ENCODE results near the gene ACSM6. TPM values are rescaled to one million over a fixed set of nuclear protein-coding genes. Genes with fewer than 3 reads are reported as not detected.
A peak's percentile ranks its signal among the peaks of the same experiment; 100 is the strongest.

ACSM6 gene
- total RNA-seq, 1 donor, result not detected

- no peak for DNase-seq (ENCODE audit: insufficient read length, low spot score, missing footprints)
- H3K4me2 ChIP-seq (ENCODE audit: insufficient read depth, low read length), result no peak overlapping the region
- peaks cover 4% of the 10 kb centered on the region for H3K4me1 ChIP-seq (ENCODE audit: insufficient read depth, low read length)
- no peaks in the 10 kb centered on the region for H3K79me2 ChIP-seq (ENCODE audit: insufficient read depth, low read length)
- no peaks in the 10 kb centered on the region for H3K36me3 ChIP-seq (ENCODE audit: insufficient read depth, low read length)
- no peak overlapping the region for H2AFZ ChIP-seq (ENCODE audit: low read length)
- no peak overlapping the region for H3K4me3 ChIP-seq (ENCODE audit: insufficient read depth, low read length)
- no peaks in the 10 kb centered on the region for H3K27me3 ChIP-seq (ENCODE audit: insufficient read depth, low read length)
- TF ChIP-seq CTCF (IDR thresholded peaks at IDR 0.05; ENCODE audit: extremely low read depth, low read depth, low read length), result no peak
- H3K27ac ChIP-seq (ENCODE audit: low read depth, low read length), result no peak overlapping the region
- no peaks in the 10 kb centered on the region for H4K20me1 ChIP-seq (ENCODE audit: insufficient read depth, low read length)
- H3K9me3 ChIP-seq (ENCODE audit: low read depth, low read length), result no peaks in the 10 kb centered on the region
Observed at GRCh38 chr10:95178266-95178665, 15.8 kb upstream of the ACSM6 start.

- Histone ChIP-seq H3K27me3 (ENCODE audit: insufficient read depth, low read length) (no peaks in the 10 kb centered on the region), H3K4me2 (ENCODE audit: insufficient read depth, low read length) (no peak overlapping the region), H3K27ac (ENCODE audit: low read depth, low read length) (no peak overlapping the region), H3K4me1 (ENCODE audit: insufficient read depth, low read length) (peaks cover 4% of the 10 kb centered on the region), H2AFZ (ENCODE audit: low read length) (no peak overlapping the region), H3K9me3 (ENCODE audit: low read depth, low read length) (no peaks in the 10 kb centered on the region), H3K79me2 (ENCODE audit: insufficient read depth, low read length) (no peaks in the 10 kb centered on the region), H3K4me3 (ENCODE audit: insufficient read depth, low read length) (no peak overlapping the region), H3K36me3 (ENCODE audit: insufficient read depth, low read length) (no peaks in the 10 kb centered on the region), H4K20me1 (ENCODE audit: insufficient read depth, low read length) (no peaks in the 10 kb centered on the region)
- no peak for DNase-seq (ENCODE audit: insufficient read length, low spot score, missing footprints)
- no peak for TF ChIP-seq CTCF (IDR thresholded peaks at IDR 0.05; ENCODE audit: extremely low read depth, low read depth, low read length)
Observed at GRCh38 chr10:95178797-95179196, 15.2 kb upstream of the ACSM6 start.

- Histone ChIP-seq H3K27ac (ENCODE audit: low read depth, low read length) (no peak overlapping the region), H4K20me1 (ENCODE audit: insufficient read depth, low read length) (no peaks in the 10 kb centered on the region), H3K36me3 (ENCODE audit: insufficient read depth, low read length) (no peaks in the 10 kb centered on the region), H3K4me1 (ENCODE audit: insufficient read depth, low read length) (peaks cover 4% of the 10 kb centered on the region), H3K79me2 (ENCODE audit: insufficient read depth, low read length) (no peaks in the 10 kb centered on the region), H3K9me3 (ENCODE audit: low read depth, low read length) (no peaks in the 10 kb centered on the region), H3K4me3 (ENCODE audit: insufficient read depth, low read length) (no peak overlapping the region), H3K27me3 (ENCODE audit: insufficient read depth, low read length) (no peaks in the 10 kb centered on the region), H3K4me2 (ENCODE audit: insufficient read depth, low read length) (no peak overlapping the region), H2AFZ (ENCODE audit: low read length) (no peak overlapping the region)
- DNase-seq (ENCODE audit: insufficient read length, low spot score, missing footprints), result no peak
- no peak for TF ChIP-seq CTCF (IDR thresholded peaks at IDR 0.05; ENCODE audit: extremely low read depth, low read depth, low read length)
Observed at GRCh38 chr10:95181726-95182125, 12.3 kb upstream of the ACSM6 start.

GRCh38 chr10:95183271-95184230 is 10.5 kb upstream of the ACSM6 start:
- peak; percentile 65 for TF ChIP-seq CTCF (IDR thresholded peaks at IDR 0.05; ENCODE audit: extremely low read depth, low read depth, low read length)
- Histone ChIP-seq H3K4me2 (ENCODE audit: insufficient read depth, low read length) (peak overlapping the region; percentile 92), H3K9me3 (ENCODE audit: low read depth, low read length) (no peaks in the 10 kb centered on the region), H3K4me1 (ENCODE audit: insufficient read depth, low read length) (peaks cover 4% of the 10 kb centered on the region), H2AFZ (ENCODE audit: low read length) (peak overlapping the region; percentile 95), H3K79me2 (ENCODE audit: insufficient read depth, low read length) (no peaks in the 10 kb centered on the region), H3K4me3 (ENCODE audit: insufficient read depth, low read length) (peak overlapping the region; percentile 78), H4K20me1 (ENCODE audit: insufficient read depth, low read length) (no peaks in the 10 kb centered on the region), H3K36me3 (ENCODE audit: insufficient read depth, low read length) (no peaks in the 10 kb centered on the region), H3K27ac (ENCODE audit: low read depth, low read length) (no peak overlapping the region), H3K27me3 (ENCODE audit: insufficient read depth, low read length) (peaks cover 5% of the 10 kb centered on the region)
- DNase-seq (ENCODE audit: insufficient read length, low spot score, missing footprints), result peak; percentile 99

Measured in osteoblast (primary cell).